Subcutaneous adipose tissue (tissue), 4 donors: ENCODE measurements around the gene KIF26A. TPM values are rescaled to one million over a fixed set of nuclear protein-coding genes. Genes with fewer than 3 reads are reported as not detected.

Experiments used
- CTCF ChIP-seq: fragments of 450-650 bp; IDR thresholded peaks from one replicate; pipeline ENCODE4 v1.5.1; 2016; ENCODE audit warnings: low read depth, mild to moderate bottlenecking, control low read depth, antibody characterized with exemption, moderate library complexity
- total RNA-seq, 4 donors: library from RNA; depleted of rRNA; stranded (reverse); fragments of >200 nt; gene quantifications; one replicate each; pipeline ENCODE4 v1.1.0, GENCODE V29; 2016

KIF26A gene
- total RNA-seq, 4 donors from 2014 or later, result 0.51 to 9.8 (median 0.88) TPM

DNA sequence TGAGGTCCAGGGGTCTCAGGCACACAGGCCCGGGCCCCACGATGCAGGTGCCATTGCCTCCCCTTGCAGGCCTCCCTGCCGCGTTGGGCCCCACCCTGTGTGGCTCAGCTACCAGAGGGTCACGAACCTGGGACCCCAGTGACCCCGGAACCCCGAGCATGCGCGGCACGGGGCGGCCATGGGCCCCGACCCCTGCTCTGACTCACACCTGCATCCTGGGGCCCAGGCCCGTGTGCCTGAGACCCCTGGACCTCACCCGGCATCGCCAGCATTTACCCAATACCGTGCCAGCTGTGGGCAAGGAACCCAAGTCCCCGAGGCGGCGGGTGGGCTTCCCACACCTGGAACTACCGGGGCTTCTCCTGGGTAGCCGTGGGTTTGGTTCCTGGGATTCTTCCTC, 25.2 kb downstream of the KIF26A start:
- no peak for TF ChIP-seq CTCF

DNA sequence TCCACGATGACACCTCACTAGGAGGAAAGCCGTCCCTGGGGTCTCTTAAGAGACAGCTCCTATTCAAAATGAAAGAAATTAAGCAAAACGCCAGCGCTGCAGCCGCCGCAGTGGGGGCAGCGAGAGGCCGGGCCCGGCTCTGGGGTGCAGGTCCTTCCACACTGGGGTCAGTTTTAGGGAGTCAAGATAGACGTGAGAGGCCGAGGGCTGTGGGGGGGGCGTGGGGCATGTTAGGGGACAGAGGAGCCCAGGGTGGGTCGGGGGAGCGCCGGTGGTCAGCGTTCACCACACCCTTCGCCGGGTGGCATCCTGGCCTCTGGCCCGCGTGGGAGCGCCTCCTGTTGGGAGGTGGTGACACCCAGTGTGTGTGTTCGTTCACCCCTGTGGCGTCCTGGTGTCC, 25.7 kb downstream of the KIF26A start:
- TF ChIP-seq CTCF, result no peak

GRCh38 chr14:104164512-104164911, 26.1 kb downstream of the KIF26A start:
- TF ChIP-seq CTCF, result no peak

GRCh38 chr14:104166698-104167097, 28.3 kb downstream of the KIF26A start:
- TF ChIP-seq CTCF, result no peak

DNA sequence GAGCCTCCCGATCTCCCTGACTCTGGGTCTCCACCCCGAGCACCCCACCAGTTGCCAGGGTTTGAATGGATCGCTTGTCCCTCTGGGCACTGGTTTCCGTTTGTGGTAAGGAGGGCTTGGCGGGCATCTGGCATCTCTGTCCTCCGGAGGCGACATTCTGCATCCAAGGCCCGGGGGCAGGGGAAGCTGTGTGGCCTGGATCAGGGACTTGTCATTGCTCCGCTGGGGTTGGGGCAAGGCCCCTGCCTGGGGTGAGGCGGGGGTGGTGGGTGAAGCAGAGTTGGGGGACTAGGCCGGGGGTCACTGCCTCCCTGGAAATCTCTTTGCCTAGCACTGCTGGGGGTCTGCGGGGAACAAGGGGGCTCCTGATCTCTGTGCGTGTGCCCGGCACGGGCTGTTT, 30.2 kb downstream of the KIF26A start:
- TF ChIP-seq CTCF, result no peak

DNA sequence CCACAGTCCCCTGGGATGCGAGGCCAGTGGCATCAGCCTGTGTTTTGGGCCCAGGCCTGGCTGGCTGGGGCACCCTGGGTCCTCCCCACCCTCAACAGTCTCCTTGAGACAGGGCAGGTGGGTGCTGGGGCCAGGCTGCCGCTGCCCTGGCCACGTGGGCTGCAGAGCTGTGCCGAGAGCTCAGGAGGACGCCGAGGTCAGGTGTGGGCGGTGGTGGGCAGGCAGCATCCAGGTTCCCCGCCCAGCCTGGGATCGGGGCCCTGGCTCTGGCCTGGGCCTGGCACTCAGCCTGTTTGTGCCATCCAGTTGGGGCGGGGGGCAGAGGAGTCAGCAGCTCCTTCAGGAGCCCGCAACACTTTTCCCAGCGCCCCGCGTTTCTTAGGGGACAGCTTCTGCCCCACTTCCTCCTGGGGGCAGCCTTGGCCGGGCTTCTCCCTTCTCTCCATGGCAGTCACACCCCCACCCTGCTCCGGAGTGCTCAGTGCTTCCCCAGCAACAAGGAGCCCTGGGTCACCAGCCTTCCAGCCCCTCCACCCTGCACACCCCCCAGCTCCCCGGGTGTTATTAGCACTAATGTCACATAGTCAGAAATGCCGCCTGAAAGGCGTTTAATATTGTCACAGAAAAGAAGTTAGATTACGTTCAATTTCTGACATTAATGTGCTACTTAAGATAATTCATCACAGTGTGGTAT, 30.8 kb downstream of the KIF26A start:
- TF ChIP-seq CTCF, result no peak

DNA sequence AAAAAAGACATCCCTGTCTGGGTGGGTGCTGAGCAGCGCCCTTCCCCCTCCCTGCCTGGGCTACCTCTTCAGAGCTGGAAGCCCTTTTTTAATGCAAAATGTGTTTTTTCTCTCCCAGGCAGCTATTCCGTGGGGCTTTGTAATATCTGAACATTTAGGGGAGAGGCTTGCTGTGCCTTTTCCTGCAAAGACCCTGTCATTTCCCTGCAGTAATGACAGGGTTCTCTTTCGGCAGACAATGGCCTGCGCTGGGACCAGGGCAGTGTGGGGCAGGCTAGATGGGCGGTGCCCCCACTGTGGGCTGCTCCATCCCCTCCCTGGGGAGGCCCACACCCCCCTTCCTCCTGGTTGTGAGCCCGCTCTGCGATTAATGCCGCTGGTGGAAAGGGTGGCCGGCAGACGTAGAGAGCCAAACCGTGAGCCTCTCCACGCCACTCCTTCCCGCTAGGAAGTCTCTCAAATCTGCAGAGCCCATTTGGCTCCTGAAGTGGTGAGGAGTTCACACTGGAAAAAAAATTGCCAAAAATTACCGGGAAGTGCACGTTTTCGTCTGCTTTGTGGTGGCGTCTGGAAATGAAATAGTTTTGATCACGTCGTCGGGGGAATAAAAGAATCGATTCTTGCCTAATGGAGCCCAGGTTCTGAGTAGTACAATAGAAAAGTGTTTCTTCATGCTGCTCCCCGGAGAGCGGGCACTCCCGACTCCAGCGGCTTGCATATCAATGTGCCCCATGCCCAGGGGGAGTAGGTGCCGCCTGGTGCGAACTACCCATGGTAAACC, 31.5 kb downstream of the KIF26A start:
- TF ChIP-seq CTCF, result no peak
